Mammary epithelial cell (primary cell): ENCODE data around the gene KNCN.

ENCODE experiments used
- EZH2 ChIP-seq: IDR thresholded peaks from 2 replicates; pipeline ENCODE4 v1.6.1; 2012; ENCODE audit warnings: low read length, inconsistent platforms, borderline replicate concordance
- TF ChIP-seq, protein P1 (sequence below), 2 donors: IDR thresholded peaks in 1 of 2; conservative IDR thresholded peaks in 1 of 2; 2 replicates each; pipeline ENCODE4 v1.5.1; 2011 to 2012; ENCODE audit warnings: inconsistent platforms in 2 of 2, low read length in 2 of 2, mild to moderate bottlenecking in 2 of 2, control low read depth in 1 of 2, low read depth in 1 of 2; ENCODE audit not compliant: insufficient read depth in 1 of 2; ENCODE audit errors: extremely low read depth in 1 of 2

DNA sequence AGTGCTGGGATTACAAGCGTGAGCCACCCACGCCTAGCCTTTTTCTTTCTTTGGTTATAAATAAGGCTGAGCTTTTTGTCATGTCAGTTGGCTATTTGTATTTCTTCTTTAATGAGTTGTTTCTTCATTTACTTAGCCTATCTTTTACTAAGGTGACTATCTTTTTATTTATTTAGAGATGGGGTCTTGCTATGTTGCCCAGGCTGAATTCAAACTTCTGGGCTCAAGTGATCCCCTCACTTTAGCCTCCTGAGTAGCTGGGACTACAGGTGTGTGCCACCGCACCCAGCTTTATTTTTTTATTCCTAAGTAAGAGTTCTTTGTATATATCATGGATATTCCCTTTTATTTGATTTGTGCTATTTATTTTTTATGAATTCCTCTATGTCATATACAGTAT lies 49.9 kb downstream of the KNCN start:
- TF ChIP-seq, protein P1, sequence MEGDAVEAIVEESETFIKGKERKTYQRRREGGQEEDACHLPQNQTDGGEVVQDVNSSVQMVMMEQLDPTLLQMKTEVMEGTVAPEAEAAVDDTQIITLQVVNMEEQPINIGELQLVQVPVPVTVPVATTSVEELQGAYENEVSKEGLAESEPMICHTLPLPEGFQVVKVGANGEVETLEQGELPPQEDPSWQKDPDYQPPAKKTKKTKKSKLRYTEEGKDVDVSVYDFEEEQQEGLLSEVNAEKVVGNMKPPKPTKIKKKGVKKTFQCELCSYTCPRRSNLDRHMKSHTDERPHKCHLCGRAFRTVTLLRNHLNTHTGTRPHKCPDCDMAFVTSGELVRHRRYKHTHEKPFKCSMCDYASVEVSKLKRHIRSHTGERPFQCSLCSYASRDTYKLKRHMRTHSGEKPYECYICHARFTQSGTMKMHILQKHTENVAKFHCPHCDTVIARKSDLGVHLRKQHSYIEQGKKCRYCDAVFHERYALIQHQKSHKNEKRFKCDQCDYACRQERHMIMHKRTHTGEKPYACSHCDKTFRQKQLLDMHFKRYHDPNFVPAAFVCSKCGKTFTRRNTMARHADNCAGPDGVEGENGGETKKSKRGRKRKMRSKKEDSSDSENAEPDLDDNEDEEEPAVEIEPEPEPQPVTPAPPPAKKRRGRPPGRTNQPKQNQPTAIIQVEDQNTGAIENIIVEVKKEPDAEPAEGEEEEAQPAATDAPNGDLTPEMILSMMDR (conservative IDR thresholded peaks at IDR 0.05 in 1 of 2, IDR thresholded peaks at IDR 0.05 in 1 of 2; ENCODE audit: extremely low read depth in 1 of 2, insufficient read depth in 1 of 2, low read depth in 1 of 2, low read length in 2 of 2): no peak
- no peak for TF ChIP-seq EZH2
